ENCODE results near the gene ZNF814. TPM values are rescaled to one million over a fixed set of nuclear protein-coding genes. Genes with fewer than 3 reads are reported as not detected.
A peak's percentile ranks its signal among the peaks of the same experiment; 100 is the strongest.

Gene ZNF814
- total RNA-seq, 1 donor from 2014 or later = 56.2 TPM

GRCh38 chr19:57820599-57820998, 68.2 kb downstream of the ZNF814 start:
- no peaks in the 10 kb centered on the region for H3K9me3 Mint-ChIP-seq

GRCh38 chr19:57819475-57820148, 69.2 kb downstream of the ZNF814 start:
- Mint-ChIP-seq H3K4me3 (peak overlapping the region; percentile 95), H3K4me1 (peaks cover 52% of the 10 kb centered on the region), H3K36me3 (peaks cover 8% of the 10 kb centered on the region), H3K27me3 (ENCODE audit: low read depth) (no peaks in the 10 kb centered on the region), H3K9me3 (no peaks in the 10 kb centered on the region), H3K27ac (peak overlapping the region; percentile 98)
- DNase-seq (ENCODE audit: low spot score in 2 of 2, unreplicated experiment in 2 of 2) = peak; percentile 59 to 74
- TF ChIP-seq CTCF (IDR thresholded peaks at IDR 0.05; ENCODE audit: unreplicated experiment) = no peak

More at GRCh38 chr19:57820599-57820998, 68.2 kb downstream of the ZNF814 start:
- Mint-ChIP-seq H3K36me3 (peaks cover 8% of the 10 kb centered on the region), H3K4me1 (peaks cover 44% of the 10 kb centered on the region), H3K27me3 (ENCODE audit: low read depth) (no peaks in the 10 kb centered on the region), H3K27ac (peak overlapping the region; percentile 98), H3K4me3 (peak overlapping the region; percentile 95)
- DNase-seq (ENCODE audit: low spot score in 2 of 2, unreplicated experiment in 2 of 2) = no peak
- TF ChIP-seq CTCF (IDR thresholded peaks at IDR 0.05; ENCODE audit: unreplicated experiment) = no peak

GRCh38 chr19:57818378-57818777, 70.5 kb downstream of the ZNF814 start:
- no peak for DNase-seq (ENCODE audit: low spot score in 2 of 2, unreplicated experiment in 2 of 2)
- Mint-ChIP-seq H3K4me3 (peak overlapping the region; percentile 95), H3K36me3 (peaks cover 8% of the 10 kb centered on the region), H3K27me3 (ENCODE audit: low read depth) (no peaks in the 10 kb centered on the region), H3K27ac (peak overlapping the region; percentile 66), H3K9me3 (no peaks in the 10 kb centered on the region), H3K4me1 (peaks cover 57% of the 10 kb centered on the region)
- TF ChIP-seq CTCF (IDR thresholded peaks at IDR 0.05; ENCODE audit: unreplicated experiment) = no peak

GRCh38 chr19:57817976-57818375, 70.9 kb downstream of the ZNF814 start:
- Mint-ChIP-seq H3K4me1 (peaks cover 59% of the 10 kb centered on the region), H3K27ac (no peak overlapping the region), H3K9me3 (no peaks in the 10 kb centered on the region), H3K36me3 (peaks cover 8% of the 10 kb centered on the region), H3K4me3 (no peak overlapping the region), H3K27me3 (ENCODE audit: low read depth) (no peaks in the 10 kb centered on the region)
- TF ChIP-seq CTCF (IDR thresholded peaks at IDR 0.05; ENCODE audit: unreplicated experiment) = no peak
- no peak for DNase-seq (ENCODE audit: low spot score in 2 of 2, unreplicated experiment in 2 of 2)

- DNase-seq (ENCODE audit: low spot score in 2 of 2, unreplicated experiment in 2 of 2) = no peak
- Mint-ChIP-seq H3K9me3 (no peaks in the 10 kb centered on the region), H3K36me3 (peaks cover 9% of the 10 kb centered on the region), H3K4me1 (peaks cover 59% of the 10 kb centered on the region), H3K27me3 (ENCODE audit: low read depth) (no peaks in the 10 kb centered on the region), H3K4me3 (no peak overlapping the region), H3K27ac (peak overlapping the region; percentile 92)
- no peak for TF ChIP-seq CTCF (IDR thresholded peaks at IDR 0.05; ENCODE audit: unreplicated experiment)
Observed at GRCh38 chr19:57816652-57817051, 72.2 kb downstream of the ZNF814 start.

Measured in mesothelial cell of epicardium (in vitro differentiated cells).